Tibial artery (tissue), 4 donors: ENCODE measurements around the gene ARL3.
A peak's percentile ranks its signal among the peaks of the same experiment; 100 is the strongest.

Source experiments
- DNase-seq, 2 donors: peaks; one replicate each; pipeline ENCODE4 v3.0.0-alpha.2; 2019
- H3K27ac ChIP-seq, 2 donors: fragments of 200-600 bp; sonication (generic) in 1 of 2; 1 replicate in 1 of 2; 2 replicates in 1 of 2; pipeline ENCODE4 v1.5.1; 2018 to 2019; ENCODE audit warnings: mild to moderate bottlenecking in 1 of 2
- H3K27me3 ChIP-seq, 2 donors: fragments of 200-600 bp; sonication (generic) in 1 of 2; one replicate each; pipeline versions ENCODE4 v1.5.1 to v1.6.0; 2016 to 2019
- H3K36me3 ChIP-seq, 3 donors: fragments of 200-600 bp; sonication (generic) in 2 of 3; one replicate each; pipeline ENCODE4 v1.5.1; 2016 to 2019; ENCODE audit warnings: mild to moderate bottlenecking in 2 of 3
- H3K4me1 ChIP-seq, 4 donors: fragments of 200-600 bp; sonication (generic) in 2 of 4; 1 replicate in 3 of 4; 2 replicates in 1 of 4; pipeline ENCODE4 v1.5.1; 2016 to 2019
- H3K4me3 ChIP-seq, 2 donors: fragments of 200-600 bp; sonication (generic) in 1 of 2; 1 replicate in 1 of 2; 2 replicates in 1 of 2; pipeline ENCODE4 v1.5.1; 2018 to 2019; ENCODE audit warnings: mild to moderate bottlenecking in 2 of 2
- H3K9me3 ChIP-seq, 3 donors: fragments of 200-600 bp; sonication (generic) in 1 of 3; one replicate each; pipeline ENCODE4 v1.5.1; 2016 to 2019
- CTCF ChIP-seq, 2 experiments: fragments of 200-600 bp in 1 of 2; fragments of 450-650 bp in 1 of 2; IDR thresholded peaks; one replicate each; pipeline ENCODE4 v1.5.1; 2017 to 2019; ENCODE audit warnings: antibody characterized with exemption in 2 of 2, mild to moderate bottlenecking in 1 of 2, moderate library complexity in 1 of 2
- intact Hi-C: fragments of 100-400 bp; cut with DNase I; formaldehyde crosslinking; loops from one replicate; pipeline ENCODE4 v1.15.0; 2023; ENCODE audit warnings: low total_unique reads

Gene ARL3

GRCh38 chr10:102714621-102715455 lies 641 bp upstream of the ARL3 start, which contains the start of gene SFXN2:
SFXN2 (plus strand) TSS chr10:102714636; CDS start chr10:102726637, 12,001 bp downstream.
- intact Hi-C loops, result loop anchor here (5.0 to 10.0 kb wide), 2 partner anchors 68 to 650 kb away; partner anchors contain the start of gene TAF5

GRCh38 chr10:102713539-102713813 lies 721 bp downstream of the ARL3 start:
- Histone ChIP-seq H3K27ac (peak overlapping the region; percentile 87 to 90), H3K4me3 (peak overlapping the region; percentile 96 to 98), H3K4me1 (peaks cover 0 to 20% (median 10%) of the 10 kb centered on the region in 4 donors), H3K9me3 (no peaks in the 10 kb centered on the region), H3K36me3 (no peaks in the 10 kb centered on the region), H3K27me3 (no peaks in the 10 kb centered on the region)
- no peak for DNase-seq
- intact Hi-C loops, result loop anchor here (5.0 to 10.0 kb wide), 2 partner anchors 66 to 651 kb away; partner anchors contain the start of gene TAF5
- peak in 1 of 2 experiments; percentile 52 for TF ChIP-seq CTCF (IDR thresholded peaks at IDR 0.05)

More at GRCh38 chr10:102714621-102715455, 641 bp upstream of the ARL3 start, which contains the start of gene SFXN2:
- Histone ChIP-seq H3K4me1 (peaks cover 0 to 20% (median 10%) of the 10 kb centered on the region in 4 donors), H3K36me3 (no peaks in the 10 kb centered on the region), H3K27ac (peak within 1 kb of the TSS; percentile 87 to 90), H3K27me3 (no peaks in the 10 kb centered on the region), H3K9me3 (no peaks in the 10 kb centered on the region), H3K4me3 (peak within 1 kb of the TSS; percentile 96 to 98)
- DNase-seq, result peak in 1 of 2 donors; percentile 41
- no peak for TF ChIP-seq CTCF (IDR thresholded peaks at IDR 0.05)

GRCh38 chr10:102712843-102713538 lies 1.2 kb downstream of the ARL3 start:
- TF ChIP-seq CTCF (IDR thresholded peaks at IDR 0.05), result no peak
- Histone ChIP-seq H3K9me3 (no peaks in the 10 kb centered on the region), H3K36me3 (no peaks in the 10 kb centered on the region), H3K27ac (peak overlapping the region; percentile 87 to 90), H3K4me1 (peaks cover 0 to 20% (median 10%) of the 10 kb centered on the region in 4 donors), H3K4me3 (peak overlapping the region; percentile 96 to 98), H3K27me3 (no peaks in the 10 kb centered on the region)
- no peak for DNase-seq
- intact Hi-C loops, result loop anchor here (5.0 to 10.0 kb wide), 2 partner anchors 66 to 652 kb away; partner anchors contain the start of gene TAF5

GRCh38 chr10:102712089-102712488 lies 2.1 kb downstream of the ARL3 start:
- H3K36me3 ChIP-seq, result no peaks in the 10 kb centered on the region
- intact Hi-C loops, result loop anchor here (5.0 to 10.0 kb wide), 2 partner anchors 65 to 653 kb away; partner anchors contain the start of gene TAF5
- DNase-seq, result no peak
- no peak overlapping the region for H3K4me3 ChIP-seq
- H3K9me3 ChIP-seq, result no peaks in the 10 kb centered on the region
- H3K27me3 ChIP-seq, result no peaks in the 10 kb centered on the region
- H3K4me1 ChIP-seq, result peaks cover 0 to 20% (median 10%) of the 10 kb centered on the region in 4 donors
- no peak for TF ChIP-seq CTCF (IDR thresholded peaks at IDR 0.05)
- H3K27ac ChIP-seq, result no peak overlapping the region

GRCh38 chr10:102710609-102711008 lies 3.6 kb downstream of the ARL3 start:
- peaks cover 0 to 20% (median 10%) of the 10 kb centered on the region in 4 donors for H3K4me1 ChIP-seq
- H3K36me3 ChIP-seq, result no peaks in the 10 kb centered on the region
- no peaks in the 10 kb centered on the region for H3K9me3 ChIP-seq
- no peak overlapping the region for H3K27ac ChIP-seq
- TF ChIP-seq CTCF (IDR thresholded peaks at IDR 0.05), result no peak
- intact Hi-C loops, result loop anchor here (5.0 to 10.0 kb wide), 2 partner anchors 63 to 654 kb away; partner anchors contain the start of gene TAF5
- H3K27me3 ChIP-seq, result no peaks in the 10 kb centered on the region
- DNase-seq, result no peak
- H3K4me3 ChIP-seq, result no peak overlapping the region
